HG03025 (cell line): Measurements from ENCODE around the gene PRF1.
"Not testable (repeated sequence)": the region's sequence is repeated elsewhere in the genome, so short reads cannot be mapped to it uniquely, and the experiment has no call there.

Experiments
- ATAC-seq: cut with Tn5 transposase; IDR thresholded peaks from one replicate; pipeline ENCODE4 v1.9.1; 2021; ENCODE audit warnings: mild to moderate bottlenecking, moderate library complexity; ENCODE audit not compliant: unreplicated experiment, low FRiP score

Gene PRF1

GRCh38 chr10:70602665-70603448 lies at the start of gene PRF1:
PRF1 (minus strand) TSS chr10:70602741; CDS start chr10:70600902, 1,839 bp downstream.
- no peak for ATAC-seq

- no peak for ATAC-seq
Observed at GRCh38 chr10:70651661-70652060, 49.1 kb upstream of the PRF1 start.

GRCh38 chr10:70650718-70651117 lies 48.2 kb upstream of the PRF1 start:
- ATAC-seq = no peak

- no peak for ATAC-seq
Observed at GRCh38 chr10:70650104-70650503, 47.6 kb upstream of the PRF1 start.

GRCh38 chr10:70649526-70649925 lies 47.0 kb upstream of the PRF1 start:
- ATAC-seq = no peak

GRCh38 chr10:70648427-70648826 lies 45.9 kb upstream of the PRF1 start:
- no peak for ATAC-seq

- ATAC-seq = no peak
Observed at GRCh38 chr10:70647086-70647485, 44.5 kb upstream of the PRF1 start.

- ATAC-seq = not testable (repeated sequence)
Observed at GRCh38 chr10:70644959-70645358, 42.4 kb upstream of the PRF1 start.

- ATAC-seq = not testable (repeated sequence)
Observed at GRCh38 chr10:70643272-70643671, 40.7 kb upstream of the PRF1 start.

GRCh38 chr10:70639640-70640383 lies 37.3 kb upstream of the PRF1 start:
- not testable (repeated sequence) for ATAC-seq

GRCh38 chr10:70634515-70634914 lies 32.0 kb upstream of the PRF1 start:
- ATAC-seq = not testable (repeated sequence)

GRCh38 chr10:70634011-70634410 lies 31.5 kb upstream of the PRF1 start:
- no peak for ATAC-seq

- ATAC-seq = not testable (repeated sequence)
Observed at GRCh38 chr10:70631735-70632134, 29.2 kb upstream of the PRF1 start.

- no peak for ATAC-seq
Observed at GRCh38 chr10:70629338-70629737, 26.8 kb upstream of the PRF1 start.

GRCh38 chr10:70626056-70626455 lies 23.5 kb upstream of the PRF1 start:
- ATAC-seq = no peak

GRCh38 chr10:70622981-70623844 lies 20.7 kb upstream of the PRF1 start:
- no peak for ATAC-seq

GRCh38 chr10:70622541-70622940 lies 20.0 kb upstream of the PRF1 start:
- no peak for ATAC-seq

- no peak for ATAC-seq
Observed at GRCh38 chr10:70621503-70622078, 19.1 kb upstream of the PRF1 start.

- no peak for ATAC-seq
Observed at GRCh38 chr10:70620020-70620289, 17.4 kb upstream of the PRF1 start.

GRCh38 chr10:70619271-70620019 lies 16.9 kb upstream of the PRF1 start:
- no peak for ATAC-seq
